Tibial nerve (tissue), 4 donors: ENCODE data around the gene ODR4.

Source experiments
- CTCF ChIP-seq, 5 experiments: fragments of 200-600 bp in 3 of 5; fragments of 450-650 bp in 2 of 5; sonication (generic) in 3 of 5; IDR thresholded peaks; one replicate each; pipeline ENCODE4 v1.5.1; 2016 to 2019; ENCODE audit warnings: antibody characterized with exemption in 5 of 5, mild to moderate bottlenecking in 3 of 5, moderate library complexity in 2 of 5
- EP300 ChIP-seq, 2 donors: sonication (generic); formaldehyde crosslinking; IDR thresholded peaks; one replicate each; pipeline ENCODE4 v1.6.1; 2017; ENCODE audit warnings: antibody characterized with exemption in 2 of 2, mild to moderate bottlenecking in 1 of 2
- POLR2A ChIP-seq, 2 donors: fragments of 450-650 bp; IDR thresholded peaks; one replicate each; pipeline ENCODE4 v1.6.1; 2017; ENCODE audit warnings: antibody characterized with exemption in 2 of 2, mild to moderate bottlenecking in 2 of 2, moderate library complexity in 2 of 2

- TF ChIP-seq CTCF (IDR thresholded peaks at IDR 0.05), result no peak
- TF ChIP-seq EP300 (IDR thresholded peaks at IDR 0.05), result no peak
- no peak for TF ChIP-seq POLR2A (IDR thresholded peaks at IDR 0.05)
Observed at GRCh38 chr1:186390925-186391324, 15.3 kb downstream of the ODR4 start.
